GM19043 (cell line): Measurements from ENCODE around the gene RPS15.

Experiments used
- ATAC-seq: cut with Tn5 transposase; IDR thresholded peaks from one replicate; pipeline ENCODE4 v1.9.1; 2021; ENCODE audit warnings: low read depth; ENCODE audit not compliant: unreplicated experiment

The RPS15 gene

GRCh38 chr19:1438035-1438932, at the start of gene RPS15:
RPS15 (plus strand) TSS chr19:1438396; CDS start chr19:1438426, 30 bp downstream.
- peak; percentile 82 for ATAC-seq

- ATAC-seq: no peak
Observed at GRCh38 chr19:1388637-1389026, 49.6 kb upstream of the RPS15 start.

- no peak for ATAC-seq
Observed at GRCh38 chr19:1389033-1389940, 48.9 kb upstream of the RPS15 start.

- ATAC-seq: no peak
Observed at GRCh38 chr19:1390890-1391423, 47.2 kb upstream of the RPS15 start.

GRCh38 chr19:1392407-1392806, 45.8 kb upstream of the RPS15 start:
- no peak for ATAC-seq

GRCh38 chr19:1392939-1393530, 45.2 kb upstream of the RPS15 start:
- ATAC-seq: no peak

- ATAC-seq: no peak
Observed at GRCh38 chr19:1393841-1394240, 44.4 kb upstream of the RPS15 start.

- no peak for ATAC-seq
Observed at GRCh38 chr19:1394252-1395193, 43.7 kb upstream of the RPS15 start.

- ATAC-seq: no peak
Observed at GRCh38 chr19:1395194-1396018, 42.8 kb upstream of the RPS15 start.

GRCh38 chr19:1396019-1396767, 42.0 kb upstream of the RPS15 start:
- ATAC-seq: no peak

- no peak for ATAC-seq
Observed at GRCh38 chr19:1396768-1397679, 41.2 kb upstream of the RPS15 start.

- no peak for ATAC-seq
Observed at GRCh38 chr19:1397838-1398237, 40.4 kb upstream of the RPS15 start.

GRCh38 chr19:1399079-1399478, 39.1 kb upstream of the RPS15 start:
- ATAC-seq: no peak

- ATAC-seq: no peak
Observed at GRCh38 chr19:1399745-1400144, 38.5 kb upstream of the RPS15 start.

- ATAC-seq: no peak
Observed at GRCh38 chr19:1400281-1401137, 37.7 kb upstream of the RPS15 start.
